ENCODE measurements around the gene KLF11.

Gene KLF11

DNA sequence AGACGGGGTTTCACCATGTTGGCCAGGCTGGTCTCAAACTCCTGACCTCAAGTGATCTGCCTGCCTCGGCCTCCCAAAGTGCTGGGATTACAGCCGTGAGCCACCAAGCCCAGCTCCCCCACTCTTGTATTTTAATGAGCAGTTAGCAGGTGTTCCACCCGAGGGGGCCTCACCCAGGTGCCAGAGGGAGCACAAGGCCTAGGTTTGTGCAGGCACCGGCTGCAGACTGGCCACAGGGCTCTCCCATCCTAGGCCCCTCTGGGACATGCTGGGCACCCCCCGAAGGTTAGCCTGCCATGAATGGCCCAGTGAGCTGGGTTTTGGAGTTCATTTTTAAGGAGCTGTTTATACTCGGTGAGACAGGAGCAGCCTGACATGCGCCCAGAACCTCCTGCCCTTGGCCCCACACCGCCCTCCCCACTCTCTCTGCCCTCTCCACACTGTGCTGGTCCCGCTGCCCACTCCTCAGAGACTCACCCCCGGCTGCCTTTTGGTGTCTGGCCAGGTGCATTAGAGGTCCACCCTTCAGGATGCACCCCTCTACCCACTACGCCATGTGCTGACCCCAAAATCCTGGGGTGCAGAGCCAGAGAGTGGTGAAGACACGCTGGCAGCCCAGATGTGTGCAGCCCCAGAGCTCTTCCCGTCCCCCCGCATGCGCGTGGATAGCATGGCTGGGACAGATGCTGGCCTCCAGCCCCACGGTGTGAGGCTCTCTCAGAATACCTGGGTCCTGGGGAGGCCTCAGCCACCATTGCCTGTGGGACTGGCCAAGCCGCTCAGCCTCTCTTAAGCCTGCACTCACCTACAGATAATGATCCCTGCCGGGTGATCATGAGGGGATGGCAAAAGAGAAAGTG is 11.2 kb upstream of the KLF11 start:
- Histone ChIP-seq H3K4me3 (ENCODE audit: control insufficient read depth in 1 of 7, extremely low read depth in 1 of 7, insufficient read depth in 4 of 7, low read depth in 2 of 7, low read length in 6 of 7) (no peak overlapping the region), H3K27ac (ENCODE audit: insufficient read depth in 1 of 2, low read depth in 1 of 2, low read length in 2 of 2, poor library complexity in 1 of 2, severe bottlenecking in 2 of 2) (no peak overlapping the region), H3K36me3 (ENCODE audit: control insufficient read depth in 4 of 4, insufficient read depth in 4 of 4, low read length in 3 of 4) (no peaks in the 10 kb centered on the region), H3K9me3 (ENCODE audit: control extremely low read depth in 1 of 5, control insufficient read depth in 4 of 5, insufficient read depth in 2 of 5, low read depth in 1 of 5, low read length in 4 of 5) (no peaks in the 10 kb centered on the region), H3K4me1 (ENCODE audit: control extremely low read depth in 1 of 4, control insufficient read depth in 4 of 4, insufficient read depth in 4 of 4, low read length in 3 of 4) (peaks cover 6 to 49% (median 39%) of the 10 kb centered on the region in 4 experiments), H3K27me3 (replicated peaks in 2 of 5; ENCODE audit: control insufficient read depth in 4 of 5, insufficient read depth in 5 of 5, low read length in 4 of 5) (no peaks in the 10 kb centered on the region)
- no peak for DNase-seq
- POLR2A ChIA-PET = no interaction called here
- CTCF ChIA-PET = interaction anchor here (1.0 to 14.5 kb wide), 3 partner anchors 15 to 50 kb away, joined by 3 to 181 read pairs (median 11); partner anchors contain the start of gene KLF11
- 98% methylated on average over 17 of the region's 20 CpGs for whole genome bisulfite sequencing (ENCODE audit: insufficient coverage)

DNA sequence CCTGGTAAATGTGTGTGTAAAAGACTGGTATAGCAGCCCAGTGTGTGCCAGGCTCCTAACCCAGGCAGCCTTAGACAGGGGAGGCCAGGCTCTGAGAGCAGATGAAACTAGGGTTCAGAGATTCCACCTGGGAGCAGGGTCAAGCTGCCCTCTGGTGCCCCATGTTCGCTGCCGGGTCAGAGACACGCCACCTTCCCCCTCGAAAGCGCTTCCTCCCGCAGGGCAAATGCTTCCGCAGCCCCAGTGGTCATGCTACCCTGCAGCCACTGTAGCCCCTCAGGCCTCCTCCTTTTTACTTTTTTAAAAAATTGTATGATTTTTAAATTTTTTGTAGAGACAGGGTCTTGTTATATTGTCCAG is 10.6 kb upstream of the KLF11 start:
- no peaks in the 10 kb centered on the region for H3K36me3 ChIP-seq (ENCODE audit: control insufficient read depth in 4 of 4, insufficient read depth in 4 of 4, low read length in 3 of 4)
- ChIA-PET POLR2A (no interaction called here), CTCF (interaction anchor here (14.5 kb wide), 1 partner anchor 15 kb away, joined by 181 read pairs; the partner anchor contains the start of gene KLF11)
- DNase-seq = no peak
- WGBS (ENCODE audit: insufficient coverage) = 98% methylated on average over 4 of the region's 7 CpGs
- H3K4me3 ChIP-seq (ENCODE audit: control insufficient read depth in 1 of 7, extremely low read depth in 1 of 7, insufficient read depth in 4 of 7, low read depth in 2 of 7, low read length in 6 of 7) = no peak overlapping the region
- H3K4me1 ChIP-seq (ENCODE audit: control extremely low read depth in 1 of 4, control insufficient read depth in 4 of 4, insufficient read depth in 4 of 4, low read length in 3 of 4) = peaks cover 6 to 55% (median 42%) of the 10 kb centered on the region in 4 experiments
- no peaks in the 10 kb centered on the region for H3K9me3 ChIP-seq (ENCODE audit: control extremely low read depth in 1 of 5, control insufficient read depth in 4 of 5, insufficient read depth in 2 of 5, low read depth in 1 of 5, low read length in 4 of 5)
- H3K27ac ChIP-seq (ENCODE audit: insufficient read depth in 1 of 2, low read depth in 1 of 2, low read length in 2 of 2, poor library complexity in 1 of 2, severe bottlenecking in 2 of 2) = no peak overlapping the region
- no peaks in the 10 kb centered on the region for H3K27me3 ChIP-seq (replicated peaks in 2 of 5; ENCODE audit: control insufficient read depth in 4 of 5, insufficient read depth in 5 of 5, low read length in 4 of 5)

DNA sequence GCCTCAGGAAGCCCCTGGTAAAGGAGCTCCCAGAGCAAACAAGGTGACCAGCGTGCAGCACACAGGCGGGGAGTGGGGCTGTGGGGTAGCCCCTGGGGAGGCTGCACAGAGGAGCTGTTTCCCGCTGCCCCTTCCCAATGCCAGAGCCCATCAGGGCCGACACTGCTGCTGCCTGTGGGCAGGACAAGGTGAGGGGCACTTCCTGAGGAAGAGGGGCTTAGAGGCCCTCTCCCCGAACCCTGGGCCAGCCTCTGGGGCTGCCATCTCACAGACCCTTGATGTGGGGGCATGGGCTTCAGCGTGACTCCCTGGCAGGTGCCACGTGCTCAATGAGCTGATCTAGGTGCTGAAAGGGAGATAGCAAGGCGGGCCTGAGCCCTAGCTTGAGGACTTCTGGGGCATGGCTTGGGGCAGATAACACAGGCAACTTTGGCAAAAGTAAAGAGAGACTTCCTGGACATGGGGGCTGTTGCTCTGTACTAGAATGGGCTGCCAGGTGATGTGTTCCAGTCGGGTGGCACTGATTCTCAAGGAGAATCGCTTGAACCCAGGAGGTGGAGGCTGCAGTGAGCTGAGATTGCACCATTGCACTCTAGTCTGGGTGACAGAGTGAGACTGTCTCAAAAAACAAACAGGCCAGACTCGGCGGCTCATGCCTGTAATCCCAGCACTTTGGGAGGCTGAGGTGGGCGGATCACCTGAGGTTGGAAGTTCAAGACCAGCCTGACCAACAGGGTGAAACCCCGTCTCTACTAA is 9.9 kb upstream of the KLF11 start:
- Histone ChIP-seq H3K27ac (ENCODE audit: insufficient read depth in 1 of 2, low read depth in 1 of 2, low read length in 2 of 2, poor library complexity in 1 of 2, severe bottlenecking in 2 of 2) (no peak overlapping the region), H3K4me3 (ENCODE audit: control insufficient read depth in 1 of 7, extremely low read depth in 1 of 7, insufficient read depth in 4 of 7, low read depth in 2 of 7, low read length in 6 of 7) (no peak overlapping the region), H3K9me3 (ENCODE audit: control extremely low read depth in 1 of 5, control insufficient read depth in 4 of 5, insufficient read depth in 2 of 5, low read depth in 1 of 5, low read length in 4 of 5) (no peaks in the 10 kb centered on the region), H3K36me3 (ENCODE audit: control insufficient read depth in 4 of 4, insufficient read depth in 4 of 4, low read length in 3 of 4) (no peaks in the 10 kb centered on the region), H3K27me3 (replicated peaks in 2 of 5; ENCODE audit: control insufficient read depth in 4 of 5, insufficient read depth in 5 of 5, low read length in 4 of 5) (no peaks in the 10 kb centered on the region), H3K4me1 (ENCODE audit: control extremely low read depth in 1 of 4, control insufficient read depth in 4 of 4, insufficient read depth in 4 of 4, low read length in 3 of 4) (peaks cover 6 to 56% (median 41%) of the 10 kb centered on the region in 4 experiments)
- ChIA-PET POLR2A (no interaction called here), CTCF (interaction anchor here (0.8 to 14.5 kb wide), 4 partner anchors 9 to 47 kb away, joined by 4 to 181 read pairs (median 4); partner anchors contain the start of gene KLF11)
- 90% methylated on average over 11 of the region's 14 CpGs for WGBS (ENCODE audit: insufficient coverage)
- DNase-seq = peak in 1 of 3 donors; percentile 27

- Histone ChIP-seq H3K4me1 (ENCODE audit: control extremely low read depth in 1 of 4, control insufficient read depth in 4 of 4, insufficient read depth in 4 of 4, low read length in 3 of 4) (peaks cover 6 to 46% (median 30%) of the 10 kb centered on the region in 4 experiments), H3K4me3 (ENCODE audit: control insufficient read depth in 1 of 7, extremely low read depth in 1 of 7, insufficient read depth in 4 of 7, low read depth in 2 of 7, low read length in 6 of 7) (no peak overlapping the region), H3K27ac (ENCODE audit: insufficient read depth in 1 of 2, low read depth in 1 of 2, low read length in 2 of 2, poor library complexity in 1 of 2, severe bottlenecking in 2 of 2) (no peak overlapping the region), H3K9me3 (ENCODE audit: control extremely low read depth in 1 of 5, control insufficient read depth in 4 of 5, insufficient read depth in 2 of 5, low read depth in 1 of 5, low read length in 4 of 5) (no peaks in the 10 kb centered on the region), H3K36me3 (ENCODE audit: control insufficient read depth in 4 of 4, insufficient read depth in 4 of 4, low read length in 3 of 4) (no peaks in the 10 kb centered on the region), H3K27me3 (replicated peaks in 2 of 5; ENCODE audit: control insufficient read depth in 4 of 5, insufficient read depth in 5 of 5, low read length in 4 of 5) (no peaks in the 10 kb centered on the region)
- WGBS (ENCODE audit: insufficient coverage) = 93% methylated on average over 7 of the region's 12 CpGs
- CTCF ChIA-PET = interaction anchor here (0.8 to 14.5 kb wide), 8 partner anchors 9 to 220 kb away, joined by 3 to 181 read pairs (median 5); partner anchors contain the start of gene KLF11
- DNase-seq = peak in 2 of 3 donors; percentile 36 to 52
- POLR2A ChIA-PET = no interaction called here
Observed at GRCh38 chr2:10034333-10035052, 8.9 kb upstream of the KLF11 start.

GRCh38 chr2:10035053-10035422 is 8.3 kb upstream of the KLF11 start:
- no peak for DNase-seq
- Histone ChIP-seq H3K27me3 (replicated peaks in 2 of 5; ENCODE audit: control insufficient read depth in 4 of 5, insufficient read depth in 5 of 5, low read length in 4 of 5) (no peaks in the 10 kb centered on the region), H3K36me3 (ENCODE audit: control insufficient read depth in 4 of 4, insufficient read depth in 4 of 4, low read length in 3 of 4) (no peaks in the 10 kb centered on the region), H3K4me3 (ENCODE audit: control insufficient read depth in 1 of 7, extremely low read depth in 1 of 7, insufficient read depth in 4 of 7, low read depth in 2 of 7, low read length in 6 of 7) (no peak overlapping the region), H3K9me3 (ENCODE audit: control extremely low read depth in 1 of 5, control insufficient read depth in 4 of 5, insufficient read depth in 2 of 5, low read depth in 1 of 5, low read length in 4 of 5) (no peaks in the 10 kb centered on the region), H3K4me1 (ENCODE audit: control extremely low read depth in 1 of 4, control insufficient read depth in 4 of 4, insufficient read depth in 4 of 4, low read length in 3 of 4) (peaks cover 2 to 40% (median 25%) of the 10 kb centered on the region in 4 experiments), H3K27ac (ENCODE audit: insufficient read depth in 1 of 2, low read depth in 1 of 2, low read length in 2 of 2, poor library complexity in 1 of 2, severe bottlenecking in 2 of 2) (no peak overlapping the region)
- 67% methylated on average over 2 of the region's 3 CpGs for WGBS (ENCODE audit: insufficient coverage)
- POLR2A ChIA-PET = no interaction called here
- CTCF ChIA-PET = interaction anchor here (0.8 to 14.5 kb wide), 12 partner anchors 9 to 220 kb away, joined by 3 to 181 read pairs (median 5); partner anchors contain the start of gene KLF11

GRCh38 chr2:10035633-10036032 is 7.7 kb upstream of the KLF11 start:
- no peaks in the 10 kb centered on the region for H3K36me3 ChIP-seq (ENCODE audit: control insufficient read depth in 4 of 4, insufficient read depth in 4 of 4, low read length in 3 of 4)
- DNase-seq = no peak
- CTCF ChIA-PET = interaction anchor here (0.7 to 14.5 kb wide), 12 partner anchors 8 to 221 kb away, joined by 3 to 181 read pairs (median 4); partner anchors contain the start of gene KLF11
- H3K9me3 ChIP-seq (ENCODE audit: control extremely low read depth in 1 of 5, control insufficient read depth in 4 of 5, insufficient read depth in 2 of 5, low read depth in 1 of 5, low read length in 4 of 5) = no peaks in the 10 kb centered on the region
- peaks cover 0 to 37% (median 22%) of the 10 kb centered on the region in 4 experiments for H3K4me1 ChIP-seq (ENCODE audit: control extremely low read depth in 1 of 4, control insufficient read depth in 4 of 4, insufficient read depth in 4 of 4, low read length in 3 of 4)
- POLR2A ChIA-PET = no interaction called here
- no peak overlapping the region for H3K4me3 ChIP-seq (ENCODE audit: control insufficient read depth in 1 of 7, extremely low read depth in 1 of 7, insufficient read depth in 4 of 7, low read depth in 2 of 7, low read length in 6 of 7)
- no peaks in the 10 kb centered on the region for H3K27me3 ChIP-seq (replicated peaks in 2 of 5; ENCODE audit: control insufficient read depth in 4 of 5, insufficient read depth in 5 of 5, low read length in 4 of 5)
- no peak overlapping the region for H3K27ac ChIP-seq (ENCODE audit: insufficient read depth in 1 of 2, low read depth in 1 of 2, low read length in 2 of 2, poor library complexity in 1 of 2, severe bottlenecking in 2 of 2)
- WGBS (ENCODE audit: insufficient coverage) = 78% methylated on average over 5 of the region's 5 CpGs

All from common myeloid progenitor, CD34-positive (primary cell).